Left cardiac atrium (tissue), 4 donors: ENCODE data around the gene FAM76B. TPM values are rescaled to one million over a fixed set of nuclear protein-coding genes. Genes with fewer than 3 reads are reported as not detected.

ENCODE experiments used
- ATAC-seq, 2 donors: fragments of 200-7000 bp; cut with Tn5 transposase; one replicate each; pipeline ENCODE4 v1.9.1; 2020; ENCODE audit warnings: mild to moderate bottlenecking in 2 of 2, moderate library complexity in 2 of 2
- DNase-seq: peaks from one replicate; pipeline ENCODE4 v3.0.0-alpha.2; 2020
- intact Hi-C, 2 donors: fragments of 100-400 bp; cut with DNase I; formaldehyde crosslinking; loops; one replicate each; pipeline versions ENCODE4 v1.14.1 to v1.15.1; 2022 to 2023
- total RNA-seq, 2 donors: library from RNA; stranded (reverse); fragmentation: NEBNext Ultra II Directional; extraction: Animal tissue kit (Norgen Biotek cat#: 25700); gene quantifications; one replicate each; pipeline ENCODE4 v1.2.1, GENCODE V29; 2021
- donor health status: DM: no; HTN: yes; CAD: no.
- donor health status: DM: no; HTN: yes; CAD: no; lungs with severe emphysema.
- donor health status: DM: yes; HTN: yes; CAD: no.
- donor health status: Dilated cardiomyopathy.

FAM76B gene
- total RNA-seq, 2 donors from 2014 or later: 8.0 to 11.4 TPM

DNA sequence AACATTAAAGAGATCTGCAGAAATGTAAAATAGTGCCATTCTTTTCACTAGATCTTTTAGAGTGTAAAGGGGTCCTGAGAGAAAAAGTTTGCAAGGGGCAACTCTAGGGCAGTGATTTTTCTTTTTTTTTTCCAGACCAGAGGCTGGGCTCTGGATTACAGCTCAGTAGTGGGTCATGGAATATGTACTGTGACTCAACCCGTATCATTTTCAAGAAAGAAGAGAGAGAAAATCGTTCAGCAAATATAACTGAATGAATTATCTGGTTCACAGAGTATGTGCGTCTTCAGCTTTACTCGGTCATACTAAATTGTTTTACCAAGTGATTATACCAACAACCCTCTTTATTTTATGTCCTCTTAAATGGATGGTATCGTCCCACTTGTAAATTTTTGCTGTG is 4.5 kb upstream of the FAM76B start:
- intact Hi-C loops: no loop called here
- DNase-seq (no peak), ATAC-seq (no peak)

- ATAC-seq: no peak
- intact Hi-C loops: no loop called here
Observed at GRCh38 chr11:95793116-95793515, 3.5 kb upstream of the FAM76B start.

DNA sequence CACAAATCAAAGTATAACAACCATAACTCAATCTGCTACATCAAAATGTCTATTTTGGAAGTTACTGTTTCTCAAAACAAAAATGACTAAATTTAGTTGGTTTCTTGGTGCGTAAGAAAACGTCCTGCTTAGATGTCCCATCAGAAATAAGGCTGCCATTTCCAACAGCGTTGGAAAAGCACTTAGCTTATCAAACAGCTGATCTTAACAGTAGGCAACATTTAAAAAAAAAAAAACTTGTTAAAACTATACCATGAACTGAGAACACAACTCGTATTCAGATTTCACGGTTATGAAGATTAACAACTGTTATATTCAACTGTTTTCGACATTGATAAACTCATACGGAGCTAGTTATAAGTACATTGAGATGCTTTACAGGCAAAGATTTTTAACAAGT is 3.1 kb upstream of the FAM76B start:
- no peak for DNase-seq
- intact Hi-C loops: no loop called here
- ATAC-seq: no peak

More at GRCh38 chr11:95793116-95793515, 3.5 kb upstream of the FAM76B start:
- DNase-seq: no peak

DNA sequence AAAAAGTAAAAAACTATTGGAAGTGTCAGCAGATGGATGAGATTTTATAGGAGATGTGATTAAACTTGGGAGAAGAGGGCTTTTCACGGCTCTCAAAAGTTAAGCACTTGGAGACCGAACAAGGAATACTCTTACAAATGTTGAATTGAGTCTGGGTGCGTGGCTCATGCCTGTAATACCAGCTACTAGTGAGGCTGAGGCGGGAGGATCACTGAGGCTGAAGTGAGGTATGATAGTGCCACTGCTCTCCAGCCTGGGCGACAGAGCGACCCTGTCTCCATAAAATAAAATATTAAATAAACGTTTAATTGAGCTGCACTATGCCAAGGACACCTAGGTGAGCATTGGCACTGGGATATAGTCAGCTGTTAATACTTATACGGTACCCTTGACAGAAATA is 2.6 kb upstream of the FAM76B start:
- ATAC-seq (no peak), DNase-seq (peak; percentile 20)
- intact Hi-C loops: no loop called here

GRCh38 chr11:95791709-95792033 is 2.1 kb upstream of the FAM76B start:
- intact Hi-C loops: no loop called here
- ATAC-seq (no peak), DNase-seq (no peak)

DNA sequence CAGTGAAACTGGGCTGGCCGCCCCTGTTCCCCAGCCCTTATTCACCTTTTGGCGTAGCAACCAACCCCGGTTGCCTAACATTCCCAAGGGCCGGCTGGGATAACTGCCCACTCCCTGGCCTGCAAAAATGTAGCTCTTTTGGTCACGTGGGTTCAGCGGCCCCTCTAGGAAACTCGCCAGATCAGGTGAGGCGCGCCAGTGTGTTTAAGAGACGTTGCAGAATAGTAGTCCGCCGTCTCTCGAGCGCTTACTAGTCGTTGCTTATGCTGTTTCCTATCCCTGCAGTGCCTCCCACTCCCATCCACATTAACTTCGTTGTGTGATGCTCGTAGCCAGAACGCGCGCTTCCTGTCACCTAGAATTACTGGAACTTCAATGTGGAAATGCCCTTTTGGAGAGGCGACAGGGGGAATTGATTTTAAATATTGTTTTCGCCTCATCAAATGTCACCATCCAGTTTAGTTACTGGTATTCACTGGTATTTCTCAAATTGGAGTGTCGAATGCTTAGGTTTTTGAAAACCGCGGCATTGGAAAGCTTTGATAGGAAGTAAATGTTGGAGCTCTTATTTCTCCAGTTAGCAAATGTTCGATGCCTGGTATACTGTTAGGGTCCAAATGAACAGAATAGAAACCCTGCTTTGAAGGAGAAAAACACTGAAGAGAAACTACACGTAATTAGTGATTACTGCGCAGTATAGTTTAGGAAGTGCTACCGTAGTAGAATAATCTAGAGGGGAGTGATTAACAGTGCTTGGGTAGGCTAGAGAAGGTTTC is 1.5 kb upstream of the FAM76B start:
- peak; percentile 68 for DNase-seq
- intact Hi-C loops: no loop called here
- peak; percentile 2 to 6 for ATAC-seq

GRCh38 chr11:95790123-95790932 is 746 bp upstream of the FAM76B start, which contains the start of gene CEP57:
Gene CEP57, plus strand, starts transcription at chr11:95790498. Its CDS starts 201 bp downstream, at chr11:95790699.
- intact Hi-C loops: no loop called here
- peak; percentile 97 for DNase-seq

DNA sequence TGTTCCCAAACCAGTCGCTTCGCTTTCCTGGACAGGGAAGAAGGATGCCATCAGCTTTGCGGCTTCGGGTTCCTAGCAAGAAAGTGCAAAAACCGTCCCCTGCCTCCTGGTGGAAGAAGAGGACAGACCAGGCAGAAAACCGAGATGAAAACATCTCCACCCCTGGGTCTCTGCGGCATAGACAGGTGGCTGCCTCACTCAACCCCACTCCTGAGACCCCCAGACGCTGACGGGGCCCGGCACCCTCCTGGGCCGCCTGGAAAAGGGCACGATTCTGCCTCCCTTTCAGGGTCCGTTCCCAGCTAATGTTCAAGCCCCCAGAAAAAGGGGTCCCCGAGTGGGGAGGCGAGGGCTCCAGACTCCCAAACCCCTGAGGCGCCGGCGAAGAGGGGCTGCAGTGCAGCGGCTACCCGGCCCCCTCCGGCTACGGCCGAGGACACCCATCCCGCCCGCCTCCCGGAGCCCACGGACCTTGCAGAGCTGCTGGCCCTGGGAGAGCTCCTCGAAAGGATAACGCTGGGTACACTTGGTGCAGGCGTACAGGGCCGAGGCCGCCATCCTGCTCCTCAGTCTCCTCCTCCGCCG is 569 bp downstream of the FAM76B start:
- ATAC-seq: no peak
- intact Hi-C loops: no loop called here
- no peak for DNase-seq

More at GRCh38 chr11:95790123-95790932, 746 bp upstream of the FAM76B start, which contains the start of gene CEP57:
- ATAC-seq: peak; percentile 88 to 94

DNA sequence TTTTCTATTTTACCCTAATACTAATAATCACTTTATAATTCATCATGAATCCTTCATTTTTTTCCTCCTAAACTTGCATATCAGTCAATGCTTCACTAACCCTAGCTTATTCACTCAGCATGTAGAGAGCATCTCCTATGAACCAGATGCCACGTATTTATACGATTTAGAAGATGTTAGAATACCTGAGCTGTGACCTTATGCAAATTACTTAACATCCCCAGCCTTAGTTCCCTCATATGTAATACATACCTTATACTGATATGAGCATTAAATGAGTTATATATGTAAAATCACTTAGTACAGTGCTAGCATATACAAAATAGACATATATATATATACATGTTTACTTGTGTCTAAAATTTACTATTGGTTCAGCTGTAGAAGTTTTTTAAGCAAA is 9.0 kb downstream of the FAM76B start:
- DNase-seq (no peak), ATAC-seq (no peak)
- intact Hi-C loops: no loop called here

DNA sequence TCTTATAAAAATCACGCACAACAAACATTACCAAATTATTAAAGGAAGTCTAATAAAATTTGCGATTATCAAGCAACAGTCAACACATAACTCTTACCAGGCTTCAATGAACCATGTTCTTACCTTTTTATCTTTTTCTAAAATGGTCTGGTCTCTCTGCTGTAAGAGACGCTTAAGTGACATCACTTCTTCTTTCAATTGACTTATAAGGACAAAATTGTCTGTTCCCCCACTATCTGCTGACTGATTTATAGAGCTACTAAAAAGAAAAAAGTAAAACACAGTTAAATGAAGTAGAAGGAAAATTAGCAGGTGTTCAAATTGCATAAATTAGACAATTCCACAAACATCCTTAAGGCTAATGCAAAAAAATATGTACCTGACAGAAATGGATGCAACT is 10.9 kb downstream of the FAM76B start:
- intact Hi-C loops: no loop called here
- no peak for DNase-seq
- no peak for ATAC-seq

DNA sequence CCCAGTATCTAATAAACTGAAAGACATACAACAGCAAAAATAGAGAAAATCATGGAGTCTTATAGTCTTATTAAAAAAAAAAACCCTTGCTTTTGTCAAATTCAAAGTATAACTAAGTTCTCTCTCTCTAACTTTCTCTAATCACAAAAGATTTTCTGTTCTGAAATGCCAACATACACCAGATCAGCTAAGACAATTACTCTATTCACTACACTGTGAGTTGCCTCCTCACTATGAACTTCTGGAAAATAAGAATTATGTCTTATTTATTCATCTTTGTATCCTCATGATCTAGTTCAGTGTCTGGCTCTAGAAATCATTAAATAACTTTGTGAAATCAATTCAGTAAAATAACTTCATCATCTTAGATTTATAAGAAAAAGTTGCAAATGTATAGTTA is 12.7 kb downstream of the FAM76B start:
- DNase-seq: no peak
- no peak for ATAC-seq
- intact Hi-C loops: no loop called here

DNA sequence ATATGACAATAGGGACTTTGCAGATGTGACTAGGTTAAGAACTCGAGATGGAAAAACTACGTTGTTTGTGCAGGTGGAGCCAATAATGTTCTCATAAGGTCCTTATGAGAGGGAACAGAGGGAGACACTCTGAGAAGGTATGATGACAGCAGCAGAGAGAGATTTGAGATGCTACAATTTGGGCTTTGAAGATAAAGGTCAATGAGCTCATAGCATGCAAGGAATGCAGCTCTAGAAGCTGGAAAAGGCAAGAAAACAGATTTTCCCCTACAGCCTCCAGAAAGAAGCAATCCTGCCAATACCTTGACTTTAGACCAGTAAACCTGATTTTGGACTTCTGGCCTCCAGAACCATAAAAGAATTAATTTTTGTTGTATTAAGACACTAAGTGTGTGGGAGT is 21.1 kb downstream of the FAM76B start:
- no peak for ATAC-seq
- no peak for DNase-seq
- intact Hi-C loops: loop anchor here in 1 of 2 donors (10.0 kb wide), 1 partner anchor 694 kb away; no protein-coding TSS in a partner anchor

DNA sequence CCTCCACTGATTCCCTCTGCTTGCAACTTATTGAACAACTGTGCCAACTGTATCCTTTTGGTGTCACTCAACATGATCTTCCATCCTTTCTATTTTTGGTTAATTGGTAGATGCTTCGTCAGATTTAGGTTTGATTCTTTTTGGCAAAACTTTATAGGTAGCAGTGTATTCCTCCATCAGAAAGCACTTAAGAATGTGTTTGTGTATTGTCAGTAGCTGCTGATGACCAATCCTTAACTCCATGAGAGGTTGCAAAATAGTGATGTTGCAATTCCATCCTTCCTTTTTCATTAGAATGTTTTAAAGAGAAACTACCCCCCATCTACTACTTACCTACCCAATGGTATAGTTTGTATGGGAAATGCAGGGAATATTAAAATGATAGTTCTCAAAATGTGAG is 22.1 kb downstream of the FAM76B start:
- ATAC-seq: peak in 1 of 2 donors; percentile 72
- DNase-seq: no peak
- intact Hi-C loops: loop anchor here in 1 of 2 donors (10.0 kb wide), 1 partner anchor 693 kb away; no protein-coding TSS in a partner anchor

GRCh38 chr11:95766701-95767100 is 22.9 kb downstream of the FAM76B start:
- intact Hi-C loops: loop anchor here in 1 of 2 donors (10.0 kb wide), 1 partner anchor 692 kb away; no protein-coding TSS in a partner anchor
- no peak for ATAC-seq
- no peak for DNase-seq

DNA sequence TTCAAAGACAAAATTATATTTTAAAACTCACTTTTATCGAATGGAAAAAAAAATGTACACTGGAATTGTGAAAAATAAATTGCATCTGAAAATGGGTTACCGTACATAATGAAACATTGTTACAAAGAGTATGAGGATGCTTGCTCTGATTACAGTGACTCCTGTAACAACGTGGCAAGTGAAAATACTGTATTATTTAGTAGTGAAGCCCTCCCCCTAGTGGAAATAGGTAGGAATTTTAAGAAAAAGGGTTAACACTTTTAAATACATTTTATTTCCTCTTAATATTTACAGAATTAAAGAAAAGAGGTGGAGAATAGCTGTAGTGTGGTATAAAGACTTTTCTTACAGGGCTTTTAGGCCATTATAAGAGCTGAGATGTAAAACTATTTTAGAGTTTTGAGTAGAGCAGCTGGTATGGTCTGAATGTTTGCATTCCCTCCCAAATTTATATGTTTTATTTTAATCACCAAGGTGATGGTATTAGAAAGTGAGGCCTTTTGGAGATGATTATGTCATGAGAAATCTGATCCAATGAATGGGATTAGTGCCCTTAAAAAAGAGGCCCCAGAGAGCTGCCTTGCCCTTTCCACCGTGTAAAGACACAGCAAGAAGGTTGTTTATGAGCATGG is 25.2 kb downstream of the FAM76B start:
- no peak for DNase-seq
- peak; percentile 61 to 65 for ATAC-seq
- intact Hi-C loops: loop anchor here (2.0 to 10.0 kb wide), 3 partner anchors 607 to 690 kb away; no protein-coding TSS in a partner anchor

GRCh38 chr11:95762534-95762933 is 27.0 kb downstream of the FAM76B start:
- ATAC-seq: no peak

GRCh38 chr11:95760941-95761340 is 28.6 kb downstream of the FAM76B start:
- ATAC-seq: no peak
- no peak for DNase-seq
- intact Hi-C loops: loop anchor here (5.0 to 10.0 kb wide), 2 partner anchors 604 to 686 kb away; no protein-coding TSS in a partner anchor

More at GRCh38 chr11:95762534-95762933, 27.0 kb downstream of the FAM76B start:
- DNase-seq: no peak
- intact Hi-C loops: loop anchor here (5.0 to 10.0 kb wide), 2 partner anchors 605 to 688 kb away; no protein-coding TSS in a partner anchor

DNA sequence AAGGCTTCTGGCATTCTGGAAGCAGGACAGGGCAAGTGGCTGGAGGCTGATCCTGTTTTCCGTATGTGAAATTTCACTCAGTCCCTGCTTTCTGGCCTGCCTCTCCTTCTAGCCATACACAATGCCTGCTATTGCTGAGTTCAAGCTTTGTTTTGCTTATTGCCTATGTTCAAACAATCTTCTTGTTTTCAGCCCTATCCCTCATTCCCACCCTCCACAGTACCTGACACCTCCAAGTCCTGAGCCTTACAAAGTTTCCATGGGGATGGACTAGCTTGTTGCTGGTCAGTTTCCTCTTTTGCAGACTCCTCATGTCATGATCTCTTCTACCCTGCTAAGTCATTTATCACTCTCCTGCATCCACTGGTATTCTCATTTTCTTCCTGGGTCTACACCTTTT is 38.1 kb downstream of the FAM76B start:
- DNase-seq (no peak), ATAC-seq (no peak)
- intact Hi-C loops: no loop called here

DNA sequence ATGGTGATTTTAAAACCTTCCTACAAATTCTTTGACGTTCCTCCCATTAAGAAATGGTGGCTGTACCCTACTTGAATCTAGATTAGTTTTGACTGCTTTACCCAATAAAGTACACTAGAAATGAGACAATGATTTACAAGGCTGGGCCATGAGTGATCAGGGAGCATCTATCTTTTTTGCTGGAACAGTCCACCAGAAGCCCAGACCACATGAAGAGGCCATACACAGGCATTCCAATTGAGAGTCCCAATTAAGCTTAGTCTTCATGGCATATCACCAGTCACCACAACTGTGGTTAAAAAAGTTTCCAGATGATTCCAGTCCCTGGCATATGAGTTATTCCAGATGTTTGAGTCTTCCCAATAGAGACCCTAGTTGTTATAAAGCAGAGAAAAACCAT is 39.5 kb downstream of the FAM76B start:
- intact Hi-C loops: no loop called here
- ATAC-seq: no peak

More for the DNA sequence above, 39.5 kb downstream of the FAM76B start:
- DNase-seq: no peak
